Adipose tissue (tissue), 3 donors: ENCODE data around the gene PRKCA. TPM values are rescaled to one million over a fixed set of nuclear protein-coding genes. Genes with fewer than 3 reads are reported as not detected.

Experiments used
- H3K27ac ChIP-seq: one replicate; pipeline ENCODE4 v1.5.1; 2013; ENCODE audit warnings: low read depth, low read length
- WGBS, 3 donors: extraction: QIAGEN DNeasy Blood & Tissue Kit; methylation state at CpG; one replicate each; pipeline ENCODE4 v1.1.7; 2013; 5-methylcytosine and 5-hydroxymethylcytosine counted together
- polyA plus RNA-seq, 3 donors: library from polyadenylated mRNA; stranded (reverse); fragments of 200-250 nt; gene quantifications; one replicate each; pipeline ENCODE4 v1.2.3, GENCODE V29; 2013
- donor health status: healthy with polysubstance abuse.
- donor health status: Bipolar disorder and iron deficiency.
- donor health status: healthy.

Gene PRKCA
- polyA plus RNA-seq, 3 donors = 2.1 to 6.3 (median 2.3) TPM

DNA sequence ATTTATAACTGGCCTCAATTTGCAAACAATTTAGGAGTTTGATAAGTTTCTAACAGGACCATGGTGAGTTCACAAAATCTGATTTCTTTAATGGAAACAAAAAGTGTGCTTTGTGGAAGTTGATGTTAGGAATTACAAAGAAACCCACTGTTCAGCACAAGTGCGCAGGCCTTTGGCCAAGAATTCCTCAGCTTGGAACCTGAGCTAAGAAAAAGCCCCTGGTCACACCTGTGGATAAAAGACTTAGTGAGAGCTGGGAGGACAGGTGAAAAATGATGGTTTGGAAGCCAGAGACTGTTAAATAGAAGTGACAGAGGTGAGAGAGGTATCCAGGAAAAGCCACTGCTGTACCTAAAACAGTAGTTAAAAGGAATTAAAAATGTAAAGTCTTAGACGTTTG, 64.7 kb downstream of the PRKCA start:
- H3K27ac ChIP-seq = no peak overlapping the region
- WGBS, 3 donors = 67 to 86% (median 84%) methylated on average over 2 of the region's 2 CpGs

DNA sequence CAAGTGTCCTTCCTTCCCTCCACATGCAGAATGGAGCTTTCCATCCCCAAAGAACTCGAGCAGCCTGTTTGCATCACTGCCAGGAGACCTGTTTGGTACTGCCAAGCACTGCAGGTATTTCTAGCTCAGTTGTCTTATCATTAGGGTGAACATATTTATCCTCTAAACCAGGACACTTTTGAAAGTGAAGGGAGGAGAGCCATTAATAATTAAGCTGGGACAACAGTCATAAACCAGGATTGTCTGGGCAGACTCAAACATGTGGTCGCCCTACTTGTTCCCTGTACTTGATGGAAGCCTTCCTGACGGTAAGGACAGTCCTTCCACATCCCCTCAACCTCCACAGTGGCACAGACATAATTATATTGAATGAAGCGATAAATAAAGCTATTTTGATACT, 67.4 kb downstream of the PRKCA start:
- 76 to 95% (median 94%) methylated on average over 4 of the region's 4 CpGs for WGBS, 3 donors
- H3K27ac ChIP-seq = no peak overlapping the region

DNA sequence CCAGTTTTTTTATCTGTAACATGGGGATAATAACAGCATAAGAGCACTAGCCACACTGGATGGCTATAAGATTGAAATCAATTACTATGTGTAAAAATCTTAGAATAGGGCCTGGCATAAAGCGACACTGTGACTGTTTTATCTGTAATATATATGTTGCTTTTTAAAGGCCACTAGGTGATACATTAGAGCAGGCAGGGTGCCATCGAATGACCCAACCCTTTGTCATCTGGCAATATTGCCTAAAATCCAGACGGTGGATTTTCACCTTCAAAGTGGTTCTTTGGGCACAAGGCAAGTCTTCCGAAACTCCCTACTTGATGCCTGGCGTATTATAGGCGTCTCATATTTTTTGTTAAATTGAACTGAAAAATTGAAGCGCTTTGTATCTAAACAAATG, 69.1 kb downstream of the PRKCA start:
- WGBS, 3 donors = 94 to 95% (median 95%) methylated on average over 7 of the region's 7 CpGs
- no peak overlapping the region for H3K27ac ChIP-seq

DNA sequence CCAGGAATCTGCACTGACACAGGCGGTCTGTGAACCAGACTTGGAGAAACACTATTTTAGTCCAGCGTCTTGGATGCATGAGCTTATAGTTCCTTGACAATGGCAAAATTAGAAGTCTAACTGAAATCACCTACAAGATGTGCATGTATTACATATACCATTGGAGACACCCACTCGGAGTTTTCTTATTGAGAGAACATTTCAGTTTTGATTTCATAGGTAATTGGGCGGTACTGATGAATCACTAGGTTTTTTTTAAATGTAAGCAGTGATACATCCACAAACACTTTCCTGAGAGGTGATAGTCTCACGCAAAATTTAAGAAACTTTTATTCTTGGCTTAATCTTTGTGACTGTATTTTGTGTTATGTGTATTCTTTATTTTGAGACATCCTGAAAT, 69.8 kb downstream of the PRKCA start:
- H3K27ac ChIP-seq = no peak overlapping the region
- 95 to 97% (median 95%) methylated on average over 5 of the region's 5 CpGs for WGBS, 3 donors

DNA sequence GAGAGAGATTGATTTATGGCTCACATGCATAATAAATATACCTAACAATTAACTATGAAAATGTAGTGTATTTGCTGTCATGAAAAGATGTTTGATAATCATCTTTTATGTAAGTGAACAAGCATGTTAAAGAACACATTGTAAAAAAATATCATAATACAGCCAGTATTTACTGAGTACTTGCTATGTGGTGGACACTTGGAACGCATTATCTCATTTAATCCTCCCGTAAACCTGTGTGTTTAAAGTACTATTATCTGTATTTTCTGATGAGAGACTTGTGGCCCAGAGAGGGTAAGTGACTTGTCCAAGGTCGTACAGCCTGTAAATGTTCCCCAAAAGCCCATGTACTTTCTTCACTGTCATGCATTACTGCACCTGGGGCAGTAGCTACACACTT, 70.7 kb downstream of the PRKCA start:
- no peak overlapping the region for H3K27ac ChIP-seq
- 81 to 94% (median 88%) methylated on average over 3 of the region's 3 CpGs for WGBS, 3 donors

DNA sequence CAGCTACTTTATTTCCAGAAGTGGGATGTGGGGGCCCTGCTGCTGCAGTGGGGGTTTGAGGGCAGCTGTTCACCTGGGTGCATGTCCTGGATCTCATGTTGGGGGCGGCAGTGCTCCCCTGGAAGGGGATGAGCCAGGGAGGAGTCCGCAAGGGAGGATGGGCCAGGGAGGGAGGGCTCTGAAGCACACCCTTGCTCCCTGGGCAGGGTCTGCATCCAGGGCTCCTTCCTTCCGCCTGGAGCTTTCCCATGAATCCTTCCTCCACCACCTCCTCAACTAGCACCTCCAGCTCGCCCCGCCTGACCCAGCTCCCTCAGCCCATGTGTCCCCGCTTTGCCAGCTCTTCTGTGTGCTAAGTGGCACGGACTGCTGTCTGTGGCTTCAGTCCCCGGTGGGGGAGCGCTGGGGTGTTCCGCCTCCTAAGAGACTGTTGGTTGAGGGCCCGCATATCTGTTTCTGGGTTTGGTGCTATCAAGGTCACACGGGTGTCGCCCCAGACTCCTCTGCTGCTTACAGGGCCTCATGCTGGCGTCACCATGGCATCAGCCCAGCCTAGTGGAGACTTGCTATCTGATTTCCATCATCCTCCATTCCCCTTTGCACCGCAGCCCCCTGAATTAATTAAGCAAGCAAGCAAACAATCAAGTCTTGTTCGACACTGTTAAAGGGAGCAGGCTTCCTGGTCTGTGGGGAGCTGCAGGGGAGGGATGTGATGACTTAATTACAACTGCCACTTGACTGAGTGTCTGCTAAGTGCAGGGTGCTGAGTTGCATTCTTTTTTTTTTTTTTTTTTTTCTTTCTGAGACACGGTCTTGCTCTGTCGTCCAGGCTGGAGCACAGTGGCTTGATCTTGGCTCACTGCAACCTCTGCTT, 71.8 kb downstream of the PRKCA start:
- 65 to 77% (median 75%) methylated on average over 18 of the region's 18 CpGs for WGBS, 3 donors
- H3K27ac ChIP-seq = no peak overlapping the region

DNA sequence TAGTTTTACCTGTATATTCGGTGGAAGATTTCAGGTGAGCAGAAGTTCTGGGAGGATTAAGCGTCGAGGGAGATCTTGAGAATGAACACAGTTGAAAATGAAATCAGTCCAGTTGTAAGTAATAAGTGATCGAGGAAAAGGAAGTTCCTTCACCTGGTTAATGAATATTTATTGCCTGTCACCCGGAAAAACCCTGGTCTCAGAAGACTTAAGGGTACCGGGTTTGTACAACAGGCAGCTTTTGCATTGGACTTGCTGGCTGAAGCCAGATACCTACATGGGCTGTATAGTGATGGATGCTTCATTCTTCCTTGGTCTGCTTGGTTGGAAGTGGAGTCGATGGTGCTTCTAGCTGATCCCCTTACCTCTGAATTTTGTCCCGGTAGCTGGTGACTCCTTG, 72.7 kb downstream of the PRKCA start:
- 74 to 81% (median 78%) methylated on average over 8 of the region's 8 CpGs for WGBS, 3 donors
- no peak overlapping the region for H3K27ac ChIP-seq

DNA sequence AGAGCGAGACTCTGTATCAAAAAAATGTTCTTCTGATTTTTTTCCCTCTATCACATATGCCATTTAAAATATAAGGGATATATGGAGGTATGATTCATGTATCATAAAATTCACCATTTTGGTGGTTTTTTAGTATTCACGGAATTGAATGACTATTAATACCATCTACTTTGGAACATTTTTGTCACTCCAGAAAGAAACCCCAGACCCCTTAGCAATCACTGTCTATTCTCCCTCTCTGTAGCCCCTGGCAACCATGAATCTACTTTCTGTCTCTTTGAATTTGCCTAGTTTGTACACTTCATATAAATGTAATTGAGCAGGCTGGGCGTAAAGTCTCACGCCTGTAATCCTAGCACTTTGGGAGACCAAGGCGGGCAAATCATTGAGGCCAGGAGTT, 75.9 kb downstream of the PRKCA start:
- WGBS, 3 donors = 96 to 97% (median 96%) methylated on average over 5 of the region's 5 CpGs
- H3K27ac ChIP-seq = no peak overlapping the region

DNA sequence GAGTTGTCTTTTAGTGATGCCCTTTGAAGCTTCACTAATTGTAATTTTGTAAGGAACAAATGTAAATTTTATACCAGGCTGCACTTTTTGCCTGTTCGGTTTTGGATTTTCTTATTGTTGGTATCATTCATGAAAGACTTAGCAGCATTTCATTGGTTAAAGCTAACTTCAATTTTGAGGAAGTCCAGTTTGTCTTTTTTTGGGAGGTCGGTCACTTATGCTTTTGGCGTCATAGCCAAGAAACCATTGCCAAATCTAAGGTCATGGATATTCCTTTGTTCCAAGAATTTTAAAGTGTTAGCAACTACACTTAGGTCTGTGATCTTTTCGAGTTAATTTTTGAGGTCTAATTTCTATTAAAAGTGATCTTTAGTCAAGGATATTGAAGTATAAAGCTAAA, 77.1 kb downstream of the PRKCA start:
- no peak overlapping the region for H3K27ac ChIP-seq
- WGBS, 3 donors = 46 to 70% (median 48%) methylated on average over 4 of the region's 4 CpGs

DNA sequence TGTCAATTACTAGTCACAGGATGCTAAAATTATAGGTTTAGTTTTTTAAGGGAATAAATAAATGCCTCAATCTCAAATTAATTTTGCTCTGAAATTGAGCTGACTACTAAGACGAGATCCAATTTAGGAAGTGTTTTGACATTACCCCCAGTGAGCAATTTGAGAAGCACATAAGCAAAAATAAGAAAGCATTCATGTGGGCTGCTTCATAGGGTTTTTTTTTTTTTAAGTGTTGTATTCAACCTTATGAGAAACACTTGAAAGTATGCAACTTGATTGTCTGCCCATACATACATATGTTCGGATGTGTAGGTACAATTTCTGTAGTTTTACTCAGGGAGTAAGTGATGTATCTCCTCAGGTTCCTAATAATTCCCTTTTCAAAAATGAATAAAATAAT, 77.6 kb downstream of the PRKCA start:
- 67 to 82% (median 76%) methylated on average over 2 of the region's 2 CpGs for WGBS, 3 donors
- H3K27ac ChIP-seq = no peak overlapping the region

DNA sequence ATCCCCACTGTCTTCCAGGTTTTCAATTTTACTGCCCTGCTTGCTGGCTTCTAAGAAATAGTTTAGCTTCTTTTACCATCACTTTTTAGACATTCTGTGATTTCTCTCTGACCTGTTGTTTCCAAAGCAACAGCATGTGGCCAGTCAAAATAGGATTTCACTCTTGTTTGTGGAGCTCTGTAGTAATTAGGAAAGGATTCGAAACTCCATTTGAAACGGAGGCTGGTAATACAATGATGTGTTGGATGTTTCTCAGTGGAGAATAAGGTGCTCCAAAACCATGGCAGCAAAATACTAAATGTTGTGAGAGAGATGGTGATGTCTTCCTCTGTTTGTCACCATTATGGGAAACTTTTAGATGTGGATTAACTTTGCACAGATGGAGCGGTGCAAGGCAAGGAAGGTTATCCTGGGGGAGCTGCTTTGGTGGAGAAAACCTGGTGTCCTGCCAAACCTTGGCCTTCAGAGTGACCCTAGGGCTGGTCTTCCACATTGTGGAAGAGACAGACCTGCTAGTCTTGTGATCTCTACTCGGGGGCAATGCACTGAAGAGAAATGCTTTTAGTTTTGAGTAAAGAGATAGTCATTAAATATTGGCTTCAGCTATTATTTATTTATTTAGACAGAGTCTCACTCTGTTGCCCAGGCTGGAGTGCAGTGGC, 79.4 kb downstream of the PRKCA start:
- no peak overlapping the region for H3K27ac ChIP-seq
- 83 to 89% (median 84%) methylated on average over 4 of the region's 4 CpGs for WGBS, 3 donors

DNA sequence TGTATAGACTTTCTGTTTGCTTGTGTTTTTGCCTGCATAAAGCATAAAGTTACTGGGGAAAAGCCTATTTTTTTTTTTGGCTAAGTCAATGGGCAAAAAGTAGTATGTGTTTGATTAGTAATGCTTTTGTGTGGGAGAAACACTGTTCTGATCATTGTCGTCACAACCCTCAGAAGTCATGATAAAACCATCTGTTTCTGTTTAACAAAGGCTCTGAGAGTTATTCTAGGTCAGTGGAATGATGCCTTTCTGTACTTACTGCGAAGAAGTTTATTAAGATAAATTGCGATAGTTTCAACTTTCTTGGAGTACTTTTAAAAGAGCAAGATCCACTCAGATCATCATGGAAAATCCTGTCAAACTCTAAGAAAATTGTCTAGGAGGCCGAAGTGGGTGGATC, 80.9 kb downstream of the PRKCA start:
- 60 to 76% (median 65%) methylated on average over 4 of the region's 4 CpGs for WGBS, 3 donors
- no peak overlapping the region for H3K27ac ChIP-seq

DNA sequence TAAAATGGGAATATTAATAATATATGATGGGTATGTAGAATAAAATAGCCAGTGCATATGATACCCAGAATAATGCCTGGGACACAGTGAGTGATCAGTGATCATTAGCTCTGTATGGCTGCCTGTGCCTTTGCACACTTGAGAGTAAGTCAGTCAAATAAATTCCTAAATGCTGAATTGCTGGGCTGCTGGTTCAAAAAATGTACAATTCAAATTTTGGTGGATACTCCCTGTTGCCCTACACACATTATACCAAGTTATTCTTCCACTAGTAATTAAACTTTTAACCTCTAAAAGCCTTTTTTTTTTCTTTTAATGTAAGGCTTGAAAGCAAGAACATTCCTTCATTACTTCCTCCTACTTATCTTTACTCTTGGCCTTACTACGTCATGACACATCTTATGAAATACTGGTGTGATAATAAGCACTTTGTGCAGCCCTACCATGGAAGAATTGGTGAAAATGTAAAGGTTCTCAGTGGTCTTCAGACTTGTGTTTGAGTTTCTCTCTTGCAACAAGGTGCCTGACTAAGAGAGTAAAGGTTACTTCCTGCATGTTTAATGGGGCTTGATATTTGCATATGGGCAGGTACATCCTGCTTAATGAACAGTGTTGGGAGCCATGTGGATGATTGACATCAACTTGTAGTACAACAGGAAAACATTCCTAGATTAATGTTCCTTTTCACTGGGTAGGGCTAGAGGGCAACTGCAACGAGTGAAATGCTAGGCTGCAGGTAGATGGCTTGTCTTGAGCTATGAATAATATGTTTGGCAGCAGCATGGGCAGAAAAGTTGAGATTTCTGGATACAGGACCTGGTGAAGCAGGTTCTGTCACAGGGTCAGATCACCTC, 84.3 kb downstream of the PRKCA start:
- 6 to 24% (median 19%) methylated on average over 2 of the region's 2 CpGs for WGBS, 3 donors
- H3K27ac ChIP-seq = no peak overlapping the region

DNA sequence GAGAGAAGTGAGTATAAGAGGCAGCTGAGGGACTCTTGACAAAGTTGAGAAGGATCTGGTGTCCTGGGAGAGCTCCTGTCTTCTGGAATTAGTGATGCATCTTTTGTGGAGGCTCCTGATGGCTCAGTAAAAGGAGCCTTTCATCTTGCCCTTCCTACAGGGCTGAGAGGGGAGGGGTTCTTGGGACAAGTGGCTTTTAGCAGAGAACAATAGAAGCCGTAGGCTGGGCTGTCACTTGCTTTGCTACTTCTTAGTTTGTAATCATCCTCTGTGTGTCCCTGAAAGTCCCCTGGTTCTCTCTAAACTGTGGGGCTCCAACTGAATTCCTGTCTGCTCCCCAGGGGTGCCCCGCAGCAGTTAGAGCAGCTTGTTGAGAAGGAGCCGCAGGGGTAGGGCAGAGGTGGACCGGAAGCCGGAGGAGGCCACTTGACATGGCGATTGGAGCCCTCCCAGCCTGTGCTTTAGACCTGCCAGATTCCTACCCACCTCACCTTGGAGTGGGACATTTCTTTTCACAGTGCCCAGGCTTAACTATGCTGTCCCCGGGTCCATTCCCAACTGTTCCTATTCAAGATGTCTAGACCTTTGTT, 85.1 kb downstream of the PRKCA start:
- WGBS, 3 donors = 75 to 81% (median 77%) methylated on average over 7 of the region's 7 CpGs
- no peak overlapping the region for H3K27ac ChIP-seq

DNA sequence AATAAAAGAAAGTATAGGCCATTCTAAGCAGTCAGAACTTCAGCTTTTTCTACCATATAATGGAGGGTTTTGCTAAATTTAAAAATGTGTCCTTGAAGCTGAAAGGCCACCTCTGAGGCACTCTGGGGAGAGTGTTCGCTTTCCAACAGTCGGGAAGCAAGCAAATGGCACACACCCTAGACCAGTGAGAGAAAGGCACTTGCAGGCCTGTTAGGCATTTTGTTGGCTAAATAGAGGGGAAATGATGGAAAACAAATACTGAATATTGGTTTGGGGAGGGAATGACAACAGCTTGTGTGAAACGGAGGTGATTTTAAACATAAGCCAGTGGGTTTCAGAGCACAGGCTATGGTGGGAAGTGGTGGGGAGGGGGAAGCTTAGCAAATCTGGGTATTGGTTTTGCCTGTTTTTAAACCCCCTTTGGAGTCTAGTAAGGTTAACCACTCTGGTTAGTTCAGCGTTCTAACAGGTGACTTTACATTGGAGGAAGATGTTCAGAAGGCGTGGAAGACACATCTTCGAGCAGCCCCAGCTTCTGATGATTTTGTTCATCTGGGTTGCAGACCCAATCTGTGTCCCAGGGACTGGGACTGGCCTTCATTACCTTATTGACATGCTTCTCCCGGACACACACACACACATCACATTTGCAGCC, 90.5 kb downstream of the PRKCA start:
- 71 to 88% (median 84%) methylated on average over 7 of the region's 7 CpGs for WGBS, 3 donors
- no peak overlapping the region for H3K27ac ChIP-seq

DNA sequence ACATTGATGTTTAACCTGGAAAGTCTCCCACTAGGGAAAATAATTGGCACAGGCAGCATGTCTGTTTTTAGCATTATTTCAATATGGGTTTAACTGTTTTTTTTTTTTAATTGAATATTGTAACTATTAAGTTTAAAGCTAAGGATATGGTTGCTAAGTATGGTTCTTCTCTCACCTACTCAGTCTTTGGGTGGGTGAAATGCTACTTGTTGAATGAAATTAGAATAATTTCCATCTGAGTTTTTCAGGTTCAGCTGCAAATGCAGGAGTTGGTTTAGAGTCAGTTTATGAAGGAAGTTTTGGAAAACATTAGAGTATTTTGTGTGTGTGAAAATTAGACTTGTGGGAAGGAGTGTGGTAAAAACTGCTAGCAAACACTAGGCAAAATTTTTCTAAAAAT, 93.5 kb downstream of the PRKCA start:
- no peak overlapping the region for H3K27ac ChIP-seq

DNA sequence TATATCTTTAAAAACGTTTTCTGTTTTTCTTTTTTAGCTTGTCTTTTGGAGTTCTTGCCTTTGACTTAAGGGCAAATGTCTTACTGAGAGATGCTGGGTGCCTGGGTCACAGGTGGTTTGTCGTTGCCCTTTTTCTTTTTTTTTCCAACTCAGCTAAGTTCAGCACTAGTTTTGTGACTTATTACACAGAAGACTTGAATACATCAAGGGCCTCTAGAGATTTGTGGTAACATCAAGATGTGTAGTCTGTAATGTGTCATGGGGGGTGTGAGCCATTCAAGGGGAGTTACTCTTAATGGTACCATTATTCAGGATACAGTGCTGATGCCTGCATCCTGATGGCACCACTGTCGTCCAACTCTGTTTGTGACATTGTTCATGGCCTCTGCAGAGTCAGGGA, 95.1 kb downstream of the PRKCA start:
- 65 to 82% (median 73%) methylated on average over 3 of the region's 3 CpGs for WGBS, 3 donors
- no peak overlapping the region for H3K27ac ChIP-seq

DNA sequence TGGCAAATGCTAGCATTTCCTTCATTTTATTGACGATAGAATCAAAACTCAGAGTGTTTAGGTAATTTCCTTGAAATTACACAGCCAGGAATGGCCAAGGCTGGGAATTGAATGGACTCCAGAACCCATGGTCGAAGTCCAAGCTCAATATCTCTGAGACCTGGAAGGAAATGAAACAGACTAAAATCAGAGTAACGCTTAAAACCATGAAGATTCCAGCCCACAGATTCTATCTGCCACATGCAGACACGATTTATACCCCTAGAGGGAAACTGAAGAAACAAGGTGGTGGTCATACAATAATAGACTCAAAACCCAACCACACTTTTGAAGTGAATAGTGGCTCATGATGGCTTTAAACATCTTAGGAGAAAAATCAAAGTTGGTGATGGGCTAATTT, 95.6 kb downstream of the PRKCA start:
- 32 to 55% (median 50%) methylated on average over 4 of the region's 4 CpGs for WGBS, 3 donors
- H3K27ac ChIP-seq = no peak overlapping the region
